B cell (primary cell): Measurements from ENCODE around the gene CCDC85A. TPM values are rescaled to one million over a fixed set of nuclear protein-coding genes. Genes with fewer than 3 reads are reported as not detected.

Experiments used
- ATAC-seq: fragments of 200-7000 bp; cut with Tn5 transposase; one replicate; pipeline ENCODE4 v1.10.0; 2021; ENCODE audit warnings: low read depth, mild to moderate bottlenecking, moderate number of reproducible peaks, moderate library complexity
- CTCF ChIA-PET: fragments of 350-600 bp; sonication (Branson Sonifier 250); formaldehyde crosslinking; loops from one replicate; lab custom pipeline; 2021; ENCODE audit warnings: antibody characterized with exemption, inconsistent platforms; lab: Charles Lee
- POLR2A ChIA-PET: fragments of 350-600 bp; sonication (Branson Sonifier 250); formaldehyde crosslinking; loops from one replicate; lab custom pipeline; 2021; ENCODE audit warnings: antibody characterized with exemption; lab: Charles Lee
- DNase-seq: peaks from one replicate; pipeline ENCODE4 v3.0.0; 2013
- H2AFZ ChIP-seq: 2 replicates; pipeline ENCODE4 v1.6.1; 2012; ENCODE audit warnings: mild to moderate bottlenecking, low read depth, low read length; ENCODE audit not compliant: insufficient read depth, poor library complexity, severe bottlenecking
- H3K27ac ChIP-seq, 2 donors: 1 replicate in 1 of 2; 2 replicates in 1 of 2; pipeline ENCODE4 v1.5.1; 2012 to 2013; ENCODE audit warnings: low read length in 2 of 2, mild to moderate bottlenecking in 2 of 2, moderate library complexity in 1 of 2
- H3K27me3 ChIP-seq, 4 experiments: fragments of 200-600 bp in 1 of 4; sonication (generic) in 1 of 4; replicated peaks in 1 of 4; 1 replicate in 2 of 4; 2 replicates in 2 of 4; pipeline versions ENCODE4 v1.6.1 to v1.7.0; 2013 to 2016; ENCODE audit warnings: low read length in 3 of 4, mild to moderate bottlenecking in 2 of 4, mixed read lengths in 1 of 4, moderate library complexity in 1 of 4; ENCODE audit not compliant: insufficient read depth in 4 of 4, control insufficient read depth in 3 of 4; ENCODE audit errors: control extremely low read depth in 1 of 4
- H3K36me3 ChIP-seq, 2 experiments: replicated peaks in 1 of 2; 1 replicate in 1 of 2; 2 replicates in 1 of 2; pipeline versions ENCODE4 v1.6.1 to v1.7.1; 2013; ENCODE audit warnings: low read length in 1 of 2; ENCODE audit not compliant: insufficient read depth in 2 of 2, control insufficient read depth in 1 of 2; ENCODE audit errors: control extremely low read depth in 1 of 2, extremely low read depth in 1 of 2
- H3K4me1 ChIP-seq, 2 donors: fragments of 200-600 bp in 1 of 2; sonication (generic) in 1 of 2; 1 replicate in 1 of 2; 2 replicates in 1 of 2; pipeline versions ENCODE4 v1.5.1 to v1.6.1; 2013 to 2017; ENCODE audit warnings: low read length in 2 of 2; ENCODE audit not compliant: control insufficient read depth in 2 of 2, insufficient read depth in 2 of 2
- H3K4me2 ChIP-seq: replicated peaks from 2 replicates; pipeline ENCODE3; 2012; ENCODE audit warnings: mild to moderate bottlenecking, low read depth, low read length; ENCODE audit not compliant: poor library complexity, severe bottlenecking
- H3K4me3 ChIP-seq, 5 experiments: fragments of 200-600 bp in 1 of 5; sonication (generic) in 1 of 5; 1 replicate in 3 of 5; 2 replicates in 2 of 5; pipeline versions ENCODE4 v1.5.1 to v1.7.0; 2011 to 2016; ENCODE audit warnings: low read length in 4 of 5, mild to moderate bottlenecking in 4 of 5, low read depth in 2 of 5, control low read depth in 1 of 5, moderate library complexity in 1 of 5; ENCODE audit not compliant: insufficient read depth in 1 of 5; ENCODE audit errors: control extremely low read depth in 1 of 5, extremely low read depth in 1 of 5
- H3K79me2 ChIP-seq: fragments of 200-600 bp; sonication (generic); one replicate; pipeline ENCODE4 v1.6.0; 2016; ENCODE audit warnings: low read length; ENCODE audit not compliant: control insufficient read depth, insufficient read depth
- H3K9ac ChIP-seq: fragments of 200-600 bp; sonication (generic); 2 replicates; pipeline ENCODE4 v1.6.1; 2017; ENCODE audit warnings: mild to moderate bottlenecking, low read length, moderate library complexity
- H3K9me3 ChIP-seq, 3 donors: one replicate each; pipeline versions ENCODE4 v1.6.1 to v1.7.1; 2013; ENCODE audit warnings: low read length in 2 of 3; ENCODE audit not compliant: control insufficient read depth in 2 of 3, insufficient read depth in 1 of 3; ENCODE audit errors: control extremely low read depth in 1 of 3
- H4K20me1 ChIP-seq: 2 replicates; pipeline ENCODE4 v1.6.0; 2012; ENCODE audit warnings: mild to moderate bottlenecking, low read length; ENCODE audit not compliant: insufficient read depth, control insufficient read depth, poor library complexity, severe bottlenecking
- H3K27ac Mint-ChIP-seq: one replicate; pipeline ENCODE4 v1.8.0; 2021; ENCODE audit warnings: mixed read lengths
- H3K27me3 Mint-ChIP-seq: one replicate; pipeline ENCODE4 v1.8.0; 2021; ENCODE audit warnings: mixed read lengths
- H3K4me1 Mint-ChIP-seq: one replicate; pipeline ENCODE4 v1.8.0; 2021; ENCODE audit warnings: mixed read lengths
- H3K4me3 Mint-ChIP-seq: one replicate; pipeline ENCODE4 v1.8.0; 2021; ENCODE audit warnings: mixed read lengths
- H3K9me3 Mint-ChIP-seq: one replicate; pipeline ENCODE4 v1.8.0; 2022; ENCODE audit warnings: mixed read lengths; ENCODE audit not compliant: insufficient read depth
- CTCF ChIP-seq: fragments of 200-600 bp; IDR thresholded peaks from one replicate; pipeline ENCODE4 v1.8.0; 2022; ENCODE audit warnings: antibody characterized with exemption, mild to moderate bottlenecking
- EZH2 ChIP-seq: IDR thresholded peaks from 2 replicates; pipeline ENCODE4 v1.6.1; 2012; ENCODE audit warnings: borderline replicate concordance, low read depth, mild to moderate bottlenecking, moderate library complexity, low read length; ENCODE audit not compliant: insufficient read depth, poor library complexity, severe bottlenecking
- WGBS: methylation state at CpG from one replicate; pipeline ENCODE4 v1.1.5; 2013; ENCODE audit warnings: missing lambda C conversion rate; ENCODE audit not compliant: insufficient coverage; 5-methylcytosine and 5-hydroxymethylcytosine counted together
- intact Hi-C: fragments of 100-400 bp; cut with micrococcal nuclease; formaldehyde crosslinking; loops from one replicate; pipeline ENCODE4 v1.10.0; 2022
- polyA plus RNA-seq: library from polyadenylated mRNA; depleted of rRNA; stranded (reverse); fragments of >200 nt; gene quantifications from 2 replicates; pipeline ENCODE4 v1.2.3, GENCODE V29; 2012
- total RNA-seq, 2 donors: library from RNA; stranded (reverse); fragments of 120-200 nt in 1 of 2; gene quantifications; 1 replicate in 1 of 2; 2 replicates in 1 of 2; pipeline versions ENCODE4 v1.2.3 to v1.2.4, GENCODE V29; 2013 to 2022

Gene CCDC85A
- total and polyA plus RNA-seq, 2 donors (not counting 1 experiment from before 2014, with no cell fraction given): 0.15 TPM; not detected in 1

- Histone ChIP-seq H3K9me3 (no peaks in the 10 kb centered on the region), H3K27ac (no peak overlapping the region), H2AFZ (no peak overlapping the region), H3K27me3 (no peaks in the 10 kb centered on the region), H3K4me1 (no peaks in the 10 kb centered on the region), H3K79me2 (no peaks in the 10 kb centered on the region), H3K4me2 (no peak overlapping the region), H3K4me3 (no peak overlapping the region), H3K36me3 (no peaks in the 10 kb centered on the region), H4K20me1 (no peaks in the 10 kb centered on the region), H3K9ac (no peak overlapping the region)
- TF ChIP-seq EZH2 (no peak), CTCF (no peak)
- DNase-seq (no peak), ATAC-seq (no peak)
- H3K9me3 Mint-ChIP-seq: no peaks in the 10 kb centered on the region
- no peaks in the 10 kb centered on the region for H3K27me3 Mint-ChIP-seq
- H3K4me1 Mint-ChIP-seq: no peaks in the 10 kb centered on the region
- no peak overlapping the region for H3K4me3 Mint-ChIP-seq
- ChIA-PET CTCF (no interaction called here), POLR2A (no interaction called here)
- H3K27ac Mint-ChIP-seq: no peak overlapping the region
- intact Hi-C loops: no loop called here
- 71% methylated on average over 1 of the region's 3 CpGs for WGBS
Observed at GRCh38 chr2:56295666-56296065, 111.9 kb downstream of the CCDC85A start.

GRCh38 chr2:56297671-56298070 lies 113.9 kb downstream of the CCDC85A start:
- ChIA-PET CTCF (no interaction called here), POLR2A (no interaction called here)
- WGBS: 100% methylated on average over 3 of the region's 3 CpGs
- no peaks in the 10 kb centered on the region for H3K9me3 Mint-ChIP-seq
- Histone ChIP-seq H3K79me2 (no peaks in the 10 kb centered on the region), H3K4me1 (no peaks in the 10 kb centered on the region), H4K20me1 (no peaks in the 10 kb centered on the region), H3K4me2 (no peak overlapping the region), H3K9me3 (no peaks in the 10 kb centered on the region), H3K9ac (no peak overlapping the region), H3K27ac (no peak overlapping the region), H3K4me3 (no peak overlapping the region), H3K27me3 (no peaks in the 10 kb centered on the region), H2AFZ (no peak overlapping the region), H3K36me3 (no peaks in the 10 kb centered on the region)
- no peak for ATAC-seq
- no peaks in the 10 kb centered on the region for H3K27me3 Mint-ChIP-seq
- DNase-seq: no peak
- TF ChIP-seq CTCF (no peak), EZH2 (no peak)
- intact Hi-C loops: no loop called here
- no peak overlapping the region for H3K27ac Mint-ChIP-seq
- no peak overlapping the region for H3K4me3 Mint-ChIP-seq
- no peaks in the 10 kb centered on the region for H3K4me1 Mint-ChIP-seq
